Measurements from ENCODE around the gene FOXM1. TPM values are rescaled to one million over a fixed set of nuclear protein-coding genes. Genes with fewer than 3 reads are reported as not detected.

The FOXM1 gene
- total and polyA plus RNA-seq, 2 of the 13 experiments (the other 11 are each of a cell fraction or from before 2014, with no cell fraction given) = 17.1 to 25.9 TPM

DNA sequence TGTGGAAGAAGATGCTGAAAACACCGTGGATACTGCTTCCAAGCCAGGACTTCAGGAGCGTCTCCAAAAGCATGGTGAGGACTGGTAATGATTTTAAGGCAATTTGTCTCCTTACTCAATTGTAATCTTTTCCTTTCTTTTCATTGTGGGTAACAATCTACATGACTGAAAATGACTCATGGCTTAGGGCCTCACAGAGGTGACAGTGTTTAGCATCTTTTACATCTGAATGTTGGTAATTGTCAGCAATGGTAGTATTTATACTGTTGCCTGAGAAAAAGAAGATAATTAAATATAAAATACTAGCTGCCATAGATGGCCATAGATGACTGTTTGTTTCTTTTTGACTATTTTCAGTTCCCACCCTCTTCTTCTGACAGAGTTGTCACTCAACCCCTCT is 45.4 kb upstream of the FOXM1 start:
- no peak overlapping the region for H3K27ac ChIP-seq (ENCODE audit: extremely low read length, insufficient read depth, low read length)
- POLR2A ChIA-PET = no interaction called here
- WGBS (ENCODE audit: low lambda C conversion rate) = 100% methylated on average over 2 of the region's 2 CpGs

More for the DNA sequence above, 45.4 kb upstream of the FOXM1 start:
- H3K79me2 ChIP-seq (ENCODE audit: insufficient read depth, low read length) = no peaks in the 10 kb centered on the region
- H3K27me3 ChIP-seq (ENCODE audit: control insufficient read depth in 1 of 2, insufficient read depth in 2 of 2, low read length in 2 of 2) = no peaks in the 10 kb centered on the region
- no peak for TF ChIP-seq NR2C2 (CRISPR knock-in tag; IDR thresholded peaks at IDR 0.05; ENCODE audit: borderline replicate concordance)
- TF ChIP-seq ZNF256 (CRISPR knock-in tag; conservative IDR thresholded peaks at IDR 0.05) = no peak
- no peak for TF ChIP-seq ZNF615 (CRISPR knock-in tag; IDR thresholded peaks at IDR 0.05; ENCODE audit: borderline replicate concordance)
- no peak for TF ChIP-seq GATAD1 (CRISPR knock-in tag; IDR thresholded peaks at IDR 0.05)
- no peak for TF ChIP-seq ZBTB40 (IDR thresholded peaks at IDR 0.05)
- TF ChIP-seq ZBTB40 (CRISPR knock-in tag; IDR thresholded peaks at IDR 0.05) = no peak
- TF ChIP-seq ZNF207 (IDR thresholded peaks at IDR 0.05; ENCODE audit: borderline replicate concordance) = no peak
- TF ChIP-seq ZNF790 (CRISPR knock-in tag; IDR thresholded peaks at IDR 0.05; ENCODE audit: borderline replicate concordance) = no peak
- no peak for TF ChIP-seq ZNF33B (CRISPR knock-in tag; IDR thresholded peaks at IDR 0.05)
- no peak overlapping the region for H3K9ac ChIP-seq (ENCODE audit: insufficient read depth, low read depth, low read length)
- H4K20me1 ChIP-seq (ENCODE audit: insufficient read depth, low read length) = no peaks in the 10 kb centered on the region
- H3K36me3 ChIP-seq (replicated peaks in 1 of 2; ENCODE audit: control insufficient read depth in 1 of 2, insufficient read depth in 2 of 2, low read length in 2 of 2) = peaks cover 8 to 50% of the 10 kb centered on the region in 2 experiments
- CTCF ChIA-PET (ENCODE audit: low intra/inter-chr PET ratio, low total read pairs) = no interaction called here
- no TSS peak for BruUV-seq (replicated peaks)
- no peaks in the 10 kb centered on the region for H3K4me1 ChIP-seq (ENCODE audit: insufficient read depth, low read length)
- H3K4me3 ChIP-seq (replicated peaks in 1 of 3; ENCODE audit: insufficient read depth in 1 of 3, low read depth in 2 of 3, low read length in 3 of 3) = no peak overlapping the region
- no peak for ATAC-seq
- in situ Hi-C loops (cut with HindIII; ENCODE audit: extremely low pct_ligation_motif_present, low pct_unique_long_range_greater_than_20kb) = no loop called here
- no peak overlapping the region for H3K4me2 ChIP-seq (ENCODE audit: low read depth, low read length)
- intact Hi-C loops (cut with micrococcal nuclease; ENCODE audit: unreplicated experiment) = no loop called here
- no peak for FAIRE-seq
- H3K9me3 ChIP-seq (ENCODE audit: low read length) = no peaks in the 10 kb centered on the region
- no peak for DNase-seq (ENCODE audit: low spot score)
- no peak overlapping the region for H2AFZ ChIP-seq (ENCODE audit: low read length)
